Measurements from ENCODE around the gene ZFP69B. TPM values are rescaled to one million over a fixed set of nuclear protein-coding genes. Genes with fewer than 3 reads are reported as not detected.

ZFP69B gene
- total RNA-seq, 1 experiment from 2014 or later: 3.7 TPM

DNA sequence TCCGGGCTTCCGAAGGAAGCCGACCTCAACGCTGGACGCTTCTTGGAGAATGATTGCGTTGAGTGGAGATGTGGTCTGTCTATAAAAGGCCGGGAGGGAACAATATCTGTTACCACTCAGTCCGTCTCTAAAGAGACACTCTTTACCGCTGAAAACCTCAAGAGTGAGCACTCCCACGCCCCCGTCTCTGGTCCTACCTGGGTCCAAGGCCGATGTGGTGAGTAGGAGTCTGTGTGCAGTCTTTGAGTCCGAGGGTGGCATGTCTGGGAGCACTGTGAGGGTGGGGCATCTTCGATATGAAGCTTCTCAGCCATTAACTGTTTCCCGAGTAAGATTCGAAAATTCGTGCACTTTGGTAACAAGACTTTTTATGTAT lies 27.4 kb downstream of the ZFP69B start:
- DNase-seq: no peak
- ChIA-PET POLR2A (ENCODE audit: unreplicated experiment) (no interaction called here), CTCF (interaction anchor here (0.9 kb wide), 1 partner anchor 31 kb away, joined by 4 read pairs; the partner anchor contains the start of gene EXO5)
- intact Hi-C loops (cut with micrococcal nuclease; ENCODE audit: unreplicated experiment): no loop called here
- Histone ChIP-seq H2AFZ (peak overlapping the region; percentile 99), H3K4me1 (replicated peaks; ENCODE audit: insufficient read depth) (peaks cover 9% of the 10 kb centered on the region; the same call in 1 of the 2 replicates), H3K4me3 (peak overlapping the region; percentile 100), H3K36me3 (ENCODE audit: low read depth) (peaks cover 14% of the 10 kb centered on the region; the same call in 1 of the 2 replicates), H3K9me2 (ENCODE audit: insufficient read depth) (no peaks in the 10 kb centered on the region), H3K27me3 (ENCODE audit: insufficient read depth, low read depth) (no peaks in the 10 kb centered on the region), H3K4me2 (peak overlapping the region; percentile 81), H3K79me2 (ENCODE audit: low read depth) (no peaks in the 10 kb centered on the region), H4K20me1 (ENCODE audit: insufficient read depth) (no peaks in the 10 kb centered on the region), H3K27ac (no peak overlapping the region), H3F3A (ENCODE audit: insufficient read depth, low read depth) (no peaks in the 10 kb centered on the region), H3K9me3 (ENCODE audit: insufficient read depth, low read depth) (peaks cover 31% of the 10 kb centered on the region)
- no TSS peak for BruUV-seq (replicated peaks)
- TF ChIP-seq EZH2 (IDR thresholded peaks at IDR 0.05; ENCODE audit: low read depth): no peak
- TF ChIP-seq, protein P1, sequence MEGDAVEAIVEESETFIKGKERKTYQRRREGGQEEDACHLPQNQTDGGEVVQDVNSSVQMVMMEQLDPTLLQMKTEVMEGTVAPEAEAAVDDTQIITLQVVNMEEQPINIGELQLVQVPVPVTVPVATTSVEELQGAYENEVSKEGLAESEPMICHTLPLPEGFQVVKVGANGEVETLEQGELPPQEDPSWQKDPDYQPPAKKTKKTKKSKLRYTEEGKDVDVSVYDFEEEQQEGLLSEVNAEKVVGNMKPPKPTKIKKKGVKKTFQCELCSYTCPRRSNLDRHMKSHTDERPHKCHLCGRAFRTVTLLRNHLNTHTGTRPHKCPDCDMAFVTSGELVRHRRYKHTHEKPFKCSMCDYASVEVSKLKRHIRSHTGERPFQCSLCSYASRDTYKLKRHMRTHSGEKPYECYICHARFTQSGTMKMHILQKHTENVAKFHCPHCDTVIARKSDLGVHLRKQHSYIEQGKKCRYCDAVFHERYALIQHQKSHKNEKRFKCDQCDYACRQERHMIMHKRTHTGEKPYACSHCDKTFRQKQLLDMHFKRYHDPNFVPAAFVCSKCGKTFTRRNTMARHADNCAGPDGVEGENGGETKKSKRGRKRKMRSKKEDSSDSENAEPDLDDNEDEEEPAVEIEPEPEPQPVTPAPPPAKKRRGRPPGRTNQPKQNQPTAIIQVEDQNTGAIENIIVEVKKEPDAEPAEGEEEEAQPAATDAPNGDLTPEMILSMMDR (conservative IDR thresholded peaks at IDR 0.05): no peak

DNA sequence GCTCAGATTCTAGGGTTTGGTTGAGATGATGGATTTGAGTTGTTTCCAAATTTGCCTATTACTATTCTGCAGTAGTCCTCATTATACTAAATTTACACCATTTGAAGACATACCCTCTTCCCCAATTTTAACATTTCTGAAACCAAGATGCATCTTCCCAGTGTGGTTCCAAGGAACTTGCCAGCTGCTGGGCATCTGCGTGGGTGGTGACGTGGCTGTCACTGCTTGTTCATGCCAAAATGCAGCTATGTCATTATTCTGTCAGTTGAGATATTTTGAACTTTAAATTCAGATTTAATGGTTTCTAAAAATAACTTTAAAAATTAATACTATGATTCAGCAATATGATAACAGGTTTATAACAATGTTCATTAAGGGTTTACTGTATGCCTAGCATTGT lies 28.0 kb downstream of the ZFP69B start:
- Histone ChIP-seq H3K27ac (no peak overlapping the region), H3K27me3 (ENCODE audit: insufficient read depth, low read depth) (no peaks in the 10 kb centered on the region), H3K4me3 (peak overlapping the region; percentile 100; the same call in 1 of the 2 replicates), H3K79me2 (ENCODE audit: low read depth) (no peaks in the 10 kb centered on the region), H3K4me2 (peak overlapping the region; percentile 81), H3K9me3 (ENCODE audit: insufficient read depth, low read depth) (peaks cover 32% of the 10 kb centered on the region), H3F3A (ENCODE audit: insufficient read depth, low read depth) (no peaks in the 10 kb centered on the region), H2AFZ (peak overlapping the region; percentile 99; the same call in 1 of the 2 replicates), H3K36me3 (ENCODE audit: low read depth) (peaks cover 17% of the 10 kb centered on the region; the same call in 1 of the 2 replicates), H3K4me1 (replicated peaks; ENCODE audit: insufficient read depth) (peaks cover 9% of the 10 kb centered on the region; the same call in 1 of the 2 replicates), H3K9me2 (ENCODE audit: insufficient read depth) (no peaks in the 10 kb centered on the region), H4K20me1 (ENCODE audit: insufficient read depth) (no peaks in the 10 kb centered on the region)
- TF ChIP-seq EZH2 (IDR thresholded peaks at IDR 0.05; ENCODE audit: low read depth): no peak
- TF ChIP-seq, protein P1 (conservative IDR thresholded peaks at IDR 0.05): no peak
- no TSS peak for BruUV-seq (replicated peaks)
- intact Hi-C loops (cut with micrococcal nuclease; ENCODE audit: unreplicated experiment): no loop called here
- ChIA-PET CTCF (no interaction called here), POLR2A (ENCODE audit: unreplicated experiment) (interaction anchor here (0.7 kb wide), 1 partner anchor 53 kb away, joined by 4 read pairs; the partner anchor contains the start of gene ZNF684)
- DNase-seq: no peak

DNA sequence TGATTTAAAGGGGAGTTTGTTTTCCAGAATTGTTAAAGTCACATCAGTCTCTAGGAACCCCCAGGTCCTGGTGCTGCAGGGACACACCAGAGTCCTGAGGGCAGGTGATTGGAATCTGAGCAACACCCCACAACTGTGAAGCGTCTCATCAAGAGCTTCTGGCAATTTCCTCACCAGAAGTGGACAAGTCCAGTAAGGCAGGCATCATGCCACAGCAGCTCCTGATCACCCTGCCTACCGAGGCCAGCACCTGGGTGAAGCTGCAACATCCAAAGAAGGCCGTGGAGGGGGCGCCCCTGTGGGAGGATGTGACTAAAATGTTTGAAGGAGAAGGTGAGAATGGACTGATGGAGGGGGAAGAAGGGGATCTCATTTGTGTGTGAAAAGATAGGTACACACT lies 28.9 kb downstream of the ZFP69B start:
- H3K4me2 ChIP-seq: no peak overlapping the region
- POLR2A ChIA-PET (ENCODE audit: unreplicated experiment): no interaction called here
- H3K4me1 ChIP-seq (replicated peaks; ENCODE audit: insufficient read depth): peaks cover 9% of the 10 kb centered on the region; the same call in 1 of the 2 replicates
- no TSS peak for BruUV-seq (replicated peaks)
- H3K9me2 ChIP-seq (ENCODE audit: insufficient read depth): no peaks in the 10 kb centered on the region
- no peaks in the 10 kb centered on the region for H3K79me2 ChIP-seq (ENCODE audit: low read depth)
- intact Hi-C loops (cut with micrococcal nuclease; ENCODE audit: unreplicated experiment): no loop called here
- H4K20me1 ChIP-seq (ENCODE audit: insufficient read depth): no peaks in the 10 kb centered on the region
- no peak overlapping the region for H3K27ac ChIP-seq
- no peak overlapping the region for H2AFZ ChIP-seq
- no peak for TF ChIP-seq EZH2 (IDR thresholded peaks at IDR 0.05; ENCODE audit: low read depth)
- TF ChIP-seq, protein P1 (conservative IDR thresholded peaks at IDR 0.05): no peak
- H3K4me3 ChIP-seq: no peak overlapping the region
- no peak for DNase-seq
- H3F3A ChIP-seq (ENCODE audit: insufficient read depth, low read depth): no peaks in the 10 kb centered on the region
- H3K27me3 ChIP-seq (ENCODE audit: insufficient read depth, low read depth): no peaks in the 10 kb centered on the region
- peaks cover 31% of the 10 kb centered on the region for H3K9me3 ChIP-seq (ENCODE audit: insufficient read depth, low read depth)
- CTCF ChIA-PET: no interaction called here
- H3K36me3 ChIP-seq (ENCODE audit: low read depth): peaks cover 21% of the 10 kb centered on the region; the same call in 1 of the 2 replicates

Data from PC-9 (cell line).